Chondrocyte (in vitro differentiated cells): ENCODE data around the gene B4GALT5. TPM values are rescaled to one million over a fixed set of nuclear protein-coding genes. Genes with fewer than 3 reads are reported as not detected.
A peak's percentile ranks its signal among the peaks of the same experiment; 100 is the strongest.

Experiments used
- DNase-seq: peaks from one replicate; pipeline ENCODE4 v3.0.0; 2021; ENCODE audit warnings: mixed read lengths, low spot score
- H3K27ac Mint-ChIP-seq: one replicate; pipeline ENCODE4 v1.8.0; 2021; ENCODE audit warnings: mild to moderate bottlenecking, moderate library complexity, mixed read lengths; ENCODE audit not compliant: unreplicated experiment
- H3K27me3 Mint-ChIP-seq: 2 replicates; pipeline ENCODE4 v1.8.0; 2021; ENCODE audit warnings: low read depth, mixed read lengths
- H3K36me3 Mint-ChIP-seq: 2 replicates; pipeline ENCODE4 v1.8.0; 2021; ENCODE audit warnings: low read depth, mixed read lengths
- H3K4me1 Mint-ChIP-seq: 2 replicates; pipeline ENCODE4 v1.8.0; 2021; ENCODE audit warnings: low read depth, mild to moderate bottlenecking, mixed read lengths
- H3K4me3 Mint-ChIP-seq: one replicate; pipeline ENCODE4 v1.8.0; 2021; ENCODE audit warnings: mild to moderate bottlenecking, moderate library complexity, mixed read lengths; ENCODE audit not compliant: unreplicated experiment
- H3K9me3 Mint-ChIP-seq: 2 replicates; pipeline ENCODE4 v1.8.0; 2021; ENCODE audit warnings: low read depth, mixed read lengths
- CTCF ChIP-seq: fragments of 200-600 bp; sonication (generic); IDR thresholded peaks from 2 replicates; pipeline ENCODE4 v1.5.0; 2021; ENCODE audit warnings: antibody characterized with exemption, mild to moderate bottlenecking, moderate library complexity
- total RNA-seq: library from RNA; stranded (reverse); gene quantifications from 3 replicates; pipeline ENCODE4 v1.2.1, GENCODE V29; 2021

Gene B4GALT5
- total RNA-seq, 1 donor from 2014 or later = 56.1 TPM

- no peaks in the 10 kb centered on the region for H3K27me3 Mint-ChIP-seq
- peak overlapping the region; percentile 68 for H3K27ac Mint-ChIP-seq
- no peak for DNase-seq
- no peaks in the 10 kb centered on the region for H3K9me3 Mint-ChIP-seq
- H3K4me1 Mint-ChIP-seq = peaks cover 80% of the 10 kb centered on the region
- no peak overlapping the region for H3K4me3 Mint-ChIP-seq
- no peak for TF ChIP-seq CTCF
- H3K36me3 Mint-ChIP-seq = peaks cover 3% of the 10 kb centered on the region
These were observed 31.4 kb downstream of the B4GALT5 start for GRCh38 chr20:49682278-49682677.

- H3K9me3 Mint-ChIP-seq = no peaks in the 10 kb centered on the region
- TF ChIP-seq CTCF = no peak
- H3K27ac Mint-ChIP-seq = peak overlapping the region; percentile 68
- no peaks in the 10 kb centered on the region for H3K27me3 Mint-ChIP-seq
- peaks cover 3% of the 10 kb centered on the region for H3K36me3 Mint-ChIP-seq
- no peak for DNase-seq
- peaks cover 80% of the 10 kb centered on the region for H3K4me1 Mint-ChIP-seq
- no peak overlapping the region for H3K4me3 Mint-ChIP-seq
These were observed 31.8 kb downstream of the B4GALT5 start for GRCh38 chr20:49681850-49682216.

GRCh38 chr20:49680484-49680883 is 33.2 kb downstream of the B4GALT5 start:
- no peaks in the 10 kb centered on the region for H3K9me3 Mint-ChIP-seq
- H3K4me3 Mint-ChIP-seq = no peak overlapping the region
- DNase-seq = no peak
- no peaks in the 10 kb centered on the region for H3K27me3 Mint-ChIP-seq
- TF ChIP-seq CTCF = no peak
- H3K36me3 Mint-ChIP-seq = peaks cover 3% of the 10 kb centered on the region
- H3K4me1 Mint-ChIP-seq = peaks cover 84% of the 10 kb centered on the region
- no peak overlapping the region for H3K27ac Mint-ChIP-seq

DNA sequence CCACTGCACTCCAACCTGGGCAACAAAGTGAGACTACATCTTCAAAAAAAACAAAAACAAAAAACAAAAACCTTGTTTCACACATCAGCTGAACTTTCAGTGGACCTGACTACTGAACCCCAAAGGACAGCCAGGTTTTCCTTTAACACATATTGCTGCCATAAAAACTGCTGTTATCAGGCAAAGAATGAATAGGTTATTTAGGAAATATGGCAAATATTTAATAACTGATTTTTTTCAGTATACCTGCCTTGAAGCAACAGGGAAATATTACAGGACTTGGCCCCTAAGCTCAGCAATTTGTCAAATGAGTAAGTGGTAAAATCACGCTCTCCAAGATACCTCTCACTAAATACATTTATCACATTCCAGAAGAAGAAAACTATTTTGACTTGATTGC is 34.0 kb downstream of the B4GALT5 start:
- Mint-ChIP-seq H3K9me3 (no peaks in the 10 kb centered on the region), H3K27ac (peak overlapping the region; percentile 80), H3K4me3 (no peak overlapping the region), H3K27me3 (no peaks in the 10 kb centered on the region), H3K4me1 (peaks cover 84% of the 10 kb centered on the region), H3K36me3 (peaks cover 3% of the 10 kb centered on the region)
- no peak for TF ChIP-seq CTCF
- no peak for DNase-seq

DNA sequence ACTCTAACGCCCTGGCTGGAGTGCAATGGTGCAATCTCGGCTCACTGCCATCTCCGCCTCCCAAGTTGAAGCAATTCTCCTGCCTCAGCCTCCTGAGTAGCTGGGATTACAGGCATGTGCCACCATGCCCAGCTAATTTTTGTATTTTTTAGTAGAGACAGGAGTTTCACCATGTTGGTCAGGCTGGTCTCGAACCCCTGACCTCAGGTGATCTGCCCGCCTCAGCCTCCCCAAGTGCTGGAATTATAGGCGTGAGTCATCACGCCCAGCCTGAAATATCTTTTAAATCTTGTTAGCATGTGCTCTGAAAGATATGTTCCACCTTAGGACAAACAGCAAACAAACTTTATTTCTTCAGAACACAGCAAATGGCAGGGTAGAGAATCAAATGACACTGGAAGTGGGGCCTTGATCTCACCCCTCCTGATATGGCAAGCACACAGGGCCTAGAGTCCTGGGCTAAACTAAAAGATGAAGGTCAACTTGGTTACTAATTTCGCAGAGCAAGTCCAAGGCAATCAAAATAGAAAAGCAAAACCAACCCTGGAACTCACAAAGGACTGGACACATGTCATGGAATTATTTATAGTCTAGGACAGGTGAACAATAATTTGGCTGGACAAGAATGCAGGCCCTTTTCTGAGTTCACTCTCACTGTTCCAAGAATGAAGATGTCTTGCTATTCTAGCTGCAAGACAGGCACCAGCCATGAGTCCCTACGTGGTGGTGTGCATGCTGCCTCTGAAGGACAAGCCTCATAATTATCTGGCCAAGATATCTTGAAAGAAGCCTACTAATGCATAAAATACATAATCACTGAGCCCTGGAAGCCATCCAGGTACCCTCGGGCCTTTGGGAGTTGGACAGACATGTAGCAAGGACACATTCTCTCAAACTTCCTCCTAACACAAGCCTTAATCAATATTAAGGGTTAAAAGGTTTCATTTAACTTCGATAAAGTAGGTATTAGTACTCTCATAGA is 35.6 kb downstream of the B4GALT5 start:
- no peaks in the 10 kb centered on the region for H3K9me3 Mint-ChIP-seq
- no peak for DNase-seq
- H3K4me1 Mint-ChIP-seq = peaks cover 84% of the 10 kb centered on the region
- no peak overlapping the region for H3K4me3 Mint-ChIP-seq
- no peak for TF ChIP-seq CTCF
- peaks cover 3% of the 10 kb centered on the region for H3K36me3 Mint-ChIP-seq
- H3K27me3 Mint-ChIP-seq = no peaks in the 10 kb centered on the region
- peak overlapping the region; percentile 84 for H3K27ac Mint-ChIP-seq
